ENCODE data around the gene A3GALT2. TPM values are rescaled to one million over a fixed set of nuclear protein-coding genes. Genes with fewer than 3 reads are reported as not detected.

The A3GALT2 gene
- total and polyA plus RNA-seq, 7 experiments from 2014 or later, result not detected

GRCh38 chr1:33326785-33327184, 5.9 kb upstream of the A3GALT2 start:
- H3K9me3 ChIP-seq (ENCODE audit: control insufficient read depth in 2 of 3, low read length in 3 of 3), result no peaks in the 10 kb centered on the region
- ChIA-PET POLR2A (no interaction called here), CTCF (no interaction called here)
- H3K4me1 ChIP-seq (ENCODE audit: control insufficient read depth in 2 of 2, insufficient read depth in 2 of 2, low read length in 2 of 2), result no peaks in the 10 kb centered on the region
- H3K36me3 ChIP-seq (ENCODE audit: control insufficient read depth in 2 of 3, insufficient read depth in 3 of 3, low read length in 3 of 3), result peaks cover 28 to 87% (median 49%) of the 10 kb centered on the region in 3 experiments
- H3K36me3 Mint-ChIP-seq, result peaks cover 21 to 40% (median 24%) of the 10 kb centered on the region in 5 donors
- peaks cover 0 to 4% (median 0%) of the 10 kb centered on the region in 7 donors for H3K4me1 Mint-ChIP-seq
- H3K27me3 Mint-ChIP-seq, result no peaks in the 10 kb centered on the region
- H3K27ac ChIP-seq (ENCODE audit: low read depth, low read length), result no peak overlapping the region
- no peak overlapping the region for H3K27ac Mint-ChIP-seq
- DNase-seq (no peak), ATAC-seq (peak; percentile 22)
- no peaks in the 10 kb centered on the region for H3K27me3 ChIP-seq (ENCODE audit: control insufficient read depth in 2 of 2, insufficient read depth in 2 of 2, low read length in 2 of 2)
- intact Hi-C loops (cut with micrococcal nuclease), result no loop called here
- H3K4me3 ChIP-seq (ENCODE audit: low read length), result no peak overlapping the region
- no peaks in the 10 kb centered on the region for H3K9me3 Mint-ChIP-seq
- no peak overlapping the region for H3K4me3 Mint-ChIP-seq

GRCh38 chr1:33324677-33325575, 4.0 kb upstream of the A3GALT2 start:
- no peak overlapping the region for H3K4me3 Mint-ChIP-seq

GRCh38 chr1:33323663-33324477, 3.0 kb upstream of the A3GALT2 start:
- H3K27ac ChIP-seq (ENCODE audit: low read depth, low read length), result no peak overlapping the region
- H3K27me3 ChIP-seq (ENCODE audit: control insufficient read depth in 2 of 2, insufficient read depth in 2 of 2, low read length in 2 of 2), result no peaks in the 10 kb centered on the region
- H3K9me3 ChIP-seq (ENCODE audit: control insufficient read depth in 2 of 3, low read length in 3 of 3), result no peaks in the 10 kb centered on the region
- Mint-ChIP-seq H3K4me3 (no peak overlapping the region), H3K36me3 (peaks cover 12 to 25% (median 15%) of the 10 kb centered on the region in 5 donors), H3K4me1 (peaks cover 0 to 4% (median 0%) of the 10 kb centered on the region in 7 donors), H3K27ac (no peak overlapping the region), H3K9me3 (no peaks in the 10 kb centered on the region), H3K27me3 (no peaks in the 10 kb centered on the region)
- POLR2A ChIA-PET, result no interaction called here
- ATAC-seq, result no peak
- H3K4me1 ChIP-seq (ENCODE audit: control insufficient read depth in 2 of 2, insufficient read depth in 2 of 2, low read length in 2 of 2), result no peaks in the 10 kb centered on the region
- intact Hi-C loops (cut with micrococcal nuclease), result no loop called here
- H3K36me3 ChIP-seq (ENCODE audit: control insufficient read depth in 2 of 3, insufficient read depth in 3 of 3, low read length in 3 of 3), result peaks cover 24 to 58% (median 26%) of the 10 kb centered on the region in 3 experiments
- DNase-seq, result no peak
- CTCF ChIA-PET, result no interaction called here
- no peak overlapping the region for H3K4me3 ChIP-seq (ENCODE audit: low read length)

More at GRCh38 chr1:33324677-33325575, 4.0 kb upstream of the A3GALT2 start:
- Histone ChIP-seq H3K9me3 (ENCODE audit: control insufficient read depth in 2 of 3, low read length in 3 of 3) (no peaks in the 10 kb centered on the region), H3K27ac (ENCODE audit: low read depth, low read length) (no peak overlapping the region), H3K4me3 (ENCODE audit: low read length) (no peak overlapping the region), H3K27me3 (ENCODE audit: control insufficient read depth in 2 of 2, insufficient read depth in 2 of 2, low read length in 2 of 2) (no peaks in the 10 kb centered on the region), H3K4me1 (ENCODE audit: control insufficient read depth in 2 of 2, insufficient read depth in 2 of 2, low read length in 2 of 2) (no peaks in the 10 kb centered on the region), H3K36me3 (ENCODE audit: control insufficient read depth in 2 of 3, insufficient read depth in 3 of 3, low read length in 3 of 3) (peaks cover 28 to 69% (median 36%) of the 10 kb centered on the region in 3 experiments)
- ChIA-PET CTCF (no interaction called here), POLR2A (no interaction called here)
- intact Hi-C loops (cut with micrococcal nuclease), result no loop called here
- Mint-ChIP-seq H3K27ac (no peak overlapping the region), H3K27me3 (no peaks in the 10 kb centered on the region), H3K4me1 (peaks cover 0 to 4% (median 0%) of the 10 kb centered on the region in 7 donors), H3K9me3 (no peaks in the 10 kb centered on the region), H3K36me3 (peaks cover 20 to 35% (median 22%) of the 10 kb centered on the region in 5 donors)
- no peak for DNase-seq
- ATAC-seq, result no peak

GRCh38 chr1:33322870-33323585, 2.1 kb upstream of the A3GALT2 start:
- Mint-ChIP-seq H3K27ac (peak overlapping the region in 1 of 9 donors; percentile 39), H3K4me3 (no peak overlapping the region), H3K36me3 (peaks cover 6 to 19% (median 10%) of the 10 kb centered on the region in 5 donors), H3K9me3 (no peaks in the 10 kb centered on the region), H3K27me3 (peaks cover 0 to 3% (median 0%) of the 10 kb centered on the region in 5 donors), H3K4me1 (peaks cover 0 to 4% (median 0%) of the 10 kb centered on the region in 7 donors)
- H3K4me1 ChIP-seq (ENCODE audit: control insufficient read depth in 2 of 2, insufficient read depth in 2 of 2, low read length in 2 of 2), result no peaks in the 10 kb centered on the region
- H3K9me3 ChIP-seq (ENCODE audit: control insufficient read depth in 2 of 3, low read length in 3 of 3), result no peaks in the 10 kb centered on the region
- ATAC-seq, result no peak
- ChIA-PET POLR2A (interaction anchor here (0.7 kb wide), 1 partner anchor 65 kb away, joined by 3 read pairs; no protein-coding TSS in a partner anchor), CTCF (no interaction called here)
- no peak for DNase-seq
- H3K36me3 ChIP-seq (ENCODE audit: control insufficient read depth in 2 of 3, insufficient read depth in 3 of 3, low read length in 3 of 3), result peaks cover 16 to 50% (median 20%) of the 10 kb centered on the region in 3 experiments
- no peak overlapping the region for H3K4me3 ChIP-seq (ENCODE audit: low read length)
- H3K27ac ChIP-seq (ENCODE audit: low read depth, low read length), result no peak overlapping the region
- intact Hi-C loops (cut with micrococcal nuclease), result no loop called here
- H3K27me3 ChIP-seq (ENCODE audit: control insufficient read depth in 2 of 2, insufficient read depth in 2 of 2, low read length in 2 of 2), result no peaks in the 10 kb centered on the region

- no peak overlapping the region for H3K4me3 Mint-ChIP-seq
- Histone ChIP-seq H3K4me3 (ENCODE audit: low read length) (no peak overlapping the region), H3K9me3 (ENCODE audit: control insufficient read depth in 2 of 3, low read length in 3 of 3) (no peaks in the 10 kb centered on the region), H3K27ac (ENCODE audit: low read depth, low read length) (no peak overlapping the region), H3K27me3 (ENCODE audit: control insufficient read depth in 2 of 2, insufficient read depth in 2 of 2, low read length in 2 of 2) (no peaks in the 10 kb centered on the region), H3K4me1 (ENCODE audit: control insufficient read depth in 2 of 2, insufficient read depth in 2 of 2, low read length in 2 of 2) (no peaks in the 10 kb centered on the region), H3K36me3 (ENCODE audit: control insufficient read depth in 2 of 3, insufficient read depth in 3 of 3, low read length in 3 of 3) (peaks cover 12 to 41% (median 15%) of the 10 kb centered on the region in 3 experiments)
- H3K4me1 Mint-ChIP-seq, result peaks cover 0 to 4% (median 0%) of the 10 kb centered on the region in 7 donors
- H3K9me3 Mint-ChIP-seq, result no peaks in the 10 kb centered on the region
- peak overlapping the region in 2 of 9 donors; percentile 48 to 72 for H3K27ac Mint-ChIP-seq
- ATAC-seq (no peak), DNase-seq (no peak)
- intact Hi-C loops (cut with micrococcal nuclease), result no loop called here
- POLR2A ChIA-PET, result no interaction called here
- H3K36me3 Mint-ChIP-seq, result peaks cover 6 to 19% (median 10%) of the 10 kb centered on the region in 5 donors
- CTCF ChIA-PET, result no interaction called here
- peaks cover 0 to 3% (median 0%) of the 10 kb centered on the region in 5 donors for H3K27me3 Mint-ChIP-seq
These were observed 1.2 kb upstream of the A3GALT2 start for GRCh38 chr1:33322109-33322508.

- ATAC-seq (no peak), DNase-seq (no peak)
- no peak overlapping the region for H3K4me3 ChIP-seq (ENCODE audit: low read length)
- POLR2A ChIA-PET, result no interaction called here
- CTCF ChIA-PET, result no interaction called here
- peaks cover 0 to 6% (median 0%) of the 10 kb centered on the region in 7 donors for H3K4me1 Mint-ChIP-seq
- H3K36me3 ChIP-seq (ENCODE audit: control insufficient read depth in 2 of 3, insufficient read depth in 3 of 3, low read length in 3 of 3), result peaks cover 10 to 31% (median 12%) of the 10 kb centered on the region in 3 experiments
- no peaks in the 10 kb centered on the region for H3K27me3 ChIP-seq (ENCODE audit: control insufficient read depth in 2 of 2, insufficient read depth in 2 of 2, low read length in 2 of 2)
- H3K27me3 Mint-ChIP-seq, result peaks cover 0 to 7% (median 0%) of the 10 kb centered on the region in 5 donors
- no peak overlapping the region for H3K27ac ChIP-seq (ENCODE audit: low read depth, low read length)
- no peaks in the 10 kb centered on the region for H3K9me3 ChIP-seq (ENCODE audit: control insufficient read depth in 2 of 3, low read length in 3 of 3)
- no peaks in the 10 kb centered on the region for H3K9me3 Mint-ChIP-seq
- H3K4me3 Mint-ChIP-seq, result no peak overlapping the region
- H3K4me1 ChIP-seq (ENCODE audit: control insufficient read depth in 2 of 2, insufficient read depth in 2 of 2, low read length in 2 of 2), result no peaks in the 10 kb centered on the region
- intact Hi-C loops (cut with micrococcal nuclease), result no loop called here
- peaks cover 6 to 16% (median 10%) of the 10 kb centered on the region in 5 donors for H3K36me3 Mint-ChIP-seq
- no peak overlapping the region for H3K27ac Mint-ChIP-seq
These were observed 280 bp upstream of the A3GALT2 start for GRCh38 chr1:33321178-33321577.
